ENCODE data around the gene SCCPDH. TPM values are rescaled to one million over a fixed set of nuclear protein-coding genes. Genes with fewer than 3 reads are reported as not detected.
"Not testable (repeated sequence)": the region's sequence is repeated elsewhere in the genome, so short reads cannot be mapped to it uniquely, and the experiment has no call there.

SCCPDH gene
- polyA plus RNA-seq, 3 donors = 14.6 to 31.0 (median 19.8) TPM

- not testable (repeated sequence) for H3K27ac ChIP-seq (ENCODE audit: low read depth, low read length)
- 94 to 98% (median 98%) methylated on average over 3 of the region's 3 CpGs for WGBS, 3 donors
These were observed 7.7 kb downstream of the SCCPDH start for GRCh38 chr1:246731873-246732272.

- H3K27ac ChIP-seq (ENCODE audit: low read depth, low read length) = no peak overlapping the region
These were observed 9.5 kb downstream of the SCCPDH start for GRCh38 chr1:246733704-246734103.

- WGBS, 3 donors = 79 to 91% (median 83%) methylated on average over 2 of the region's 2 CpGs
- H3K27ac ChIP-seq (ENCODE audit: low read depth, low read length) = no peak overlapping the region
These were observed 10.7 kb downstream of the SCCPDH start for GRCh38 chr1:246734866-246735265.

GRCh38 chr1:246735735-246736134 is 11.5 kb downstream of the SCCPDH start:
- WGBS, 3 donors = 73 to 94% (median 90%) methylated on average over 5 of the region's 5 CpGs
- H3K27ac ChIP-seq (ENCODE audit: low read depth, low read length) = no peak overlapping the region

GRCh38 chr1:246742396-246742795 is 18.2 kb downstream of the SCCPDH start:
- WGBS, 3 donors = 83 to 91% (median 89%) methylated on average over 8 of the region's 8 CpGs
- H3K27ac ChIP-seq (ENCODE audit: low read depth, low read length) = no peak overlapping the region

GRCh38 chr1:246746155-246746554 is 21.9 kb downstream of the SCCPDH start:
- H3K27ac ChIP-seq (ENCODE audit: low read depth, low read length) = not testable (repeated sequence)
- 94 to 96% (median 96%) methylated on average over 6 to 9 of the region's 10 CpGs for WGBS, 3 donors

GRCh38 chr1:246748006-246748405 is 23.8 kb downstream of the SCCPDH start:
- WGBS, 3 donors = 85 to 89% (median 87%) methylated on average over 9 of the region's 9 CpGs
- no peak overlapping the region for H3K27ac ChIP-seq (ENCODE audit: low read depth, low read length)

GRCh38 chr1:246748867-246749266 is 24.7 kb downstream of the SCCPDH start:
- no peak overlapping the region for H3K27ac ChIP-seq (ENCODE audit: low read depth, low read length)
- 71 to 82% (median 71%) methylated on average over 12 of the region's 12 CpGs for WGBS, 3 donors

- no peak overlapping the region for H3K27ac ChIP-seq (ENCODE audit: low read depth, low read length)
These were observed 26.5 kb downstream of the SCCPDH start for GRCh38 chr1:246750752-246751151.

GRCh38 chr1:246753670-246754535 is 29.7 kb downstream of the SCCPDH start:
- no peak overlapping the region for H3K27ac ChIP-seq (ENCODE audit: low read depth, low read length)
- WGBS, 3 donors = 55 to 58% (median 58%) methylated on average over 22 of the region's 22 CpGs

More at GRCh38 chr1:246750752-246751151, 26.5 kb downstream of the SCCPDH start:
- WGBS, 3 donors = 73 to 80% (median 74%) methylated on average over 7 of the region's 7 CpGs

- no peak overlapping the region for H3K27ac ChIP-seq (ENCODE audit: low read depth, low read length)
- 87 to 94% (median 92%) methylated on average over 8 of the region's 8 CpGs for WGBS, 3 donors
These were observed 31.2 kb downstream of the SCCPDH start for GRCh38 chr1:246755419-246755818.

GRCh38 chr1:246760422-246761347 is 36.5 kb downstream of the SCCPDH start:
- H3K27ac ChIP-seq (ENCODE audit: low read depth, low read length) = no peak overlapping the region
- WGBS, 3 donors = 78 to 87% (median 79%) methylated on average over 14 of the region's 14 CpGs

- WGBS, 3 donors = 90 to 94% (median 92%) methylated on average over 7 of the region's 7 CpGs
These were observed 37.2 kb downstream of the SCCPDH start for GRCh38 chr1:246761396-246761795.

GRCh38 chr1:246765521-246765920 is 41.3 kb downstream of the SCCPDH start:
- 81 to 92% (median 86%) methylated on average over 3 of the region's 3 CpGs for WGBS, 3 donors
- no peak overlapping the region for H3K27ac ChIP-seq (ENCODE audit: low read depth, low read length)

More at GRCh38 chr1:246761396-246761795, 37.2 kb downstream of the SCCPDH start:
- no peak overlapping the region for H3K27ac ChIP-seq (ENCODE audit: low read depth, low read length)

- H3K27ac ChIP-seq (ENCODE audit: low read depth, low read length) = no peak overlapping the region
These were observed 44.3 kb downstream of the SCCPDH start for GRCh38 chr1:246768403-246769020.

GRCh38 chr1:246769306-246769705 is 45.1 kb downstream of the SCCPDH start:
- no peak overlapping the region for H3K27ac ChIP-seq (ENCODE audit: low read depth, low read length)
- WGBS, 3 donors = 65 to 85% (median 81%) methylated on average over 7 of the region's 7 CpGs

More at GRCh38 chr1:246768403-246769020, 44.3 kb downstream of the SCCPDH start:
- WGBS, 3 donors = 81 to 92% (median 88%) methylated on average over 11 of the region's 11 CpGs

GRCh38 chr1:246771366-246771765 is 47.2 kb downstream of the SCCPDH start:
- no peak overlapping the region for H3K27ac ChIP-seq (ENCODE audit: low read depth, low read length)
- 92 to 95% (median 94%) methylated on average over 6 of the region's 6 CpGs for WGBS, 3 donors

GRCh38 chr1:246772686-246773085 is 48.5 kb downstream of the SCCPDH start:
- 76 to 100% (median 97%) methylated on average over 2 of the region's 2 CpGs for WGBS, 3 donors

More at GRCh38 chr1:246772686-246773085, 48.5 kb downstream of the SCCPDH start:
- H3K27ac ChIP-seq (ENCODE audit: low read depth, low read length) = no peak overlapping the region
